ENCODE results near the gene AUTS2.

The AUTS2 gene

GRCh38 chr7:69681181-69681580 is 82.9 kb downstream of the AUTS2 start:
- no peak overlapping the region for H3K4me2 ChIP-seq (ENCODE audit: low read depth, low read length, poor library complexity, severe bottlenecking)
- TF ChIP-seq EZH2phosphoT487 (IDR thresholded peaks at IDR 0.05; ENCODE audit: borderline replicate concordance), result no peak
- TF ChIP-seq, protein P1, sequence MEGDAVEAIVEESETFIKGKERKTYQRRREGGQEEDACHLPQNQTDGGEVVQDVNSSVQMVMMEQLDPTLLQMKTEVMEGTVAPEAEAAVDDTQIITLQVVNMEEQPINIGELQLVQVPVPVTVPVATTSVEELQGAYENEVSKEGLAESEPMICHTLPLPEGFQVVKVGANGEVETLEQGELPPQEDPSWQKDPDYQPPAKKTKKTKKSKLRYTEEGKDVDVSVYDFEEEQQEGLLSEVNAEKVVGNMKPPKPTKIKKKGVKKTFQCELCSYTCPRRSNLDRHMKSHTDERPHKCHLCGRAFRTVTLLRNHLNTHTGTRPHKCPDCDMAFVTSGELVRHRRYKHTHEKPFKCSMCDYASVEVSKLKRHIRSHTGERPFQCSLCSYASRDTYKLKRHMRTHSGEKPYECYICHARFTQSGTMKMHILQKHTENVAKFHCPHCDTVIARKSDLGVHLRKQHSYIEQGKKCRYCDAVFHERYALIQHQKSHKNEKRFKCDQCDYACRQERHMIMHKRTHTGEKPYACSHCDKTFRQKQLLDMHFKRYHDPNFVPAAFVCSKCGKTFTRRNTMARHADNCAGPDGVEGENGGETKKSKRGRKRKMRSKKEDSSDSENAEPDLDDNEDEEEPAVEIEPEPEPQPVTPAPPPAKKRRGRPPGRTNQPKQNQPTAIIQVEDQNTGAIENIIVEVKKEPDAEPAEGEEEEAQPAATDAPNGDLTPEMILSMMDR (conservative IDR thresholded peaks at IDR 0.05; ENCODE audit: low read length), result no peak
- H3K9me2 ChIP-seq (replicated peaks; ENCODE audit: low read depth, low read length), result no peaks in the 10 kb centered on the region
- H3K9me3 ChIP-seq (ENCODE audit: insufficient read depth, low read depth, low read length), result no peaks in the 10 kb centered on the region
- no peaks in the 10 kb centered on the region for H3K27me3 ChIP-seq (ENCODE audit: insufficient read depth, low read length, poor library complexity, severe bottlenecking)
- H3K4me1 ChIP-seq (ENCODE audit: insufficient read depth, low read length, poor library complexity, severe bottlenecking), result peaks cover 56% of the 10 kb centered on the region
- H3K79me2 ChIP-seq (ENCODE audit: insufficient read depth, low read length), result peaks cover 99% of the 10 kb centered on the region
- H2AFZ ChIP-seq (ENCODE audit: low read length), result no peak overlapping the region
- H3K4me3 ChIP-seq (ENCODE audit: low read length, poor library complexity, severe bottlenecking), result no peak overlapping the region
- H3F3A ChIP-seq (ENCODE audit: low read depth), result peaks cover 6% of the 10 kb centered on the region; the same call in 1 of the 2 replicates
- H4K20me1 ChIP-seq (ENCODE audit: insufficient read depth, low read length, poor library complexity, severe bottlenecking), result peaks cover 27% of the 10 kb centered on the region
- no peak overlapping the region for H3K9ac ChIP-seq (ENCODE audit: low read depth, low read length, poor library complexity, severe bottlenecking)
- no peaks in the 10 kb centered on the region for H3K36me3 ChIP-seq (ENCODE audit: insufficient read depth, low read length)

- Histone ChIP-seq H3K9me2 (replicated peaks; ENCODE audit: low read depth, low read length) (no peaks in the 10 kb centered on the region), H2AFZ (ENCODE audit: low read length) (no peak overlapping the region), H3K9me3 (ENCODE audit: insufficient read depth, low read depth, low read length) (no peaks in the 10 kb centered on the region), H3K4me3 (ENCODE audit: low read length, poor library complexity, severe bottlenecking) (no peak overlapping the region), H3F3A (ENCODE audit: low read depth) (peaks cover 6% of the 10 kb centered on the region; the same call in 1 of the 2 replicates), H3K4me2 (ENCODE audit: low read depth, low read length, poor library complexity, severe bottlenecking) (no peak overlapping the region), H4K20me1 (ENCODE audit: insufficient read depth, low read length, poor library complexity, severe bottlenecking) (peaks cover 15% of the 10 kb centered on the region), H3K9ac (ENCODE audit: low read depth, low read length, poor library complexity, severe bottlenecking) (no peak overlapping the region), H3K79me2 (ENCODE audit: insufficient read depth, low read length) (peaks cover 93% of the 10 kb centered on the region), H3K4me1 (ENCODE audit: insufficient read depth, low read length, poor library complexity, severe bottlenecking) (peaks cover 46% of the 10 kb centered on the region), H3K27me3 (ENCODE audit: insufficient read depth, low read length, poor library complexity, severe bottlenecking) (no peaks in the 10 kb centered on the region), H3K36me3 (ENCODE audit: insufficient read depth, low read length) (no peaks in the 10 kb centered on the region)
- TF ChIP-seq, protein P1 (conservative IDR thresholded peaks at IDR 0.05; ENCODE audit: low read length), result no peak
- TF ChIP-seq EZH2phosphoT487 (IDR thresholded peaks at IDR 0.05; ENCODE audit: borderline replicate concordance), result no peak
Measured at GRCh38 chr7:69682518-69682917, 84.2 kb downstream of the AUTS2 start.

DNA sequence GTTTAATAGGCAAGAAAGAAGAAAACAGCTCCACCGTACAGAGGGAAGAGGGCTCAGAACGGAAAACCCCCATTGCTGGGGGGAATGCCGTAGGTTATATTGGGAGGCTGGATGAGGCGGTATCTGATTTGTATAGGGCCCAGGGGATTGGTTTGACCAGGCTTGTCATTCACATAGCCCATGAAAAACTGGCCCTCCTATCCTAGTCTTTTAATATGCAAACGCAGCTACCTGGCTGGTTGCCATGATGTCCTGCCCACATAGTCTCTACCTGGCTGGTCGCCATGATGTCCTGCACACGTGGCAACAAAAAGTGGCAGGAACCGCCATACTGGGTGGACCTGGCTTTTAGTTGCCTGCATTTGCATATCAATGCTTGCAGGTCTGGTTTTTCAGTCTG is 84.7 kb downstream of the AUTS2 start:
- TF ChIP-seq EZH2phosphoT487 (IDR thresholded peaks at IDR 0.05; ENCODE audit: borderline replicate concordance), result no peak
- TF ChIP-seq, protein P1 (conservative IDR thresholded peaks at IDR 0.05; ENCODE audit: low read length), result no peak
- Histone ChIP-seq H4K20me1 (ENCODE audit: insufficient read depth, low read length, poor library complexity, severe bottlenecking) (peaks cover 10% of the 10 kb centered on the region), H2AFZ (ENCODE audit: low read length) (no peak overlapping the region), H3K4me1 (ENCODE audit: insufficient read depth, low read length, poor library complexity, severe bottlenecking) (peaks cover 41% of the 10 kb centered on the region), H3K36me3 (ENCODE audit: insufficient read depth, low read length) (no peaks in the 10 kb centered on the region), H3K9ac (ENCODE audit: low read depth, low read length, poor library complexity, severe bottlenecking) (no peak overlapping the region), H3K4me2 (ENCODE audit: low read depth, low read length, poor library complexity, severe bottlenecking) (no peak overlapping the region), H3K9me2 (replicated peaks; ENCODE audit: low read depth, low read length) (no peaks in the 10 kb centered on the region), H3F3A (ENCODE audit: low read depth) (peaks cover 6% of the 10 kb centered on the region; the same call in 1 of the 2 replicates), H3K79me2 (ENCODE audit: insufficient read depth, low read length) (peaks cover 94% of the 10 kb centered on the region), H3K4me3 (ENCODE audit: low read length, poor library complexity, severe bottlenecking) (no peak overlapping the region), H3K27me3 (ENCODE audit: insufficient read depth, low read length, poor library complexity, severe bottlenecking) (no peaks in the 10 kb centered on the region), H3K9me3 (ENCODE audit: insufficient read depth, low read depth, low read length) (no peaks in the 10 kb centered on the region)
